ENCODE data around the gene ACSL1. TPM values are rescaled to one million over a fixed set of nuclear protein-coding genes. Genes with fewer than 3 reads are reported as not detected.

ACSL1 gene
- total and polyA plus RNA-seq, 9 donors, result 12.0 to 47.9 (median 19.8) TPM

- Histone ChIP-seq H3K4me3 (no peak overlapping the region), H3K27me3 (no peaks in the 10 kb centered on the region), H3K4me1 (ENCODE audit: insufficient read depth) (no peaks in the 10 kb centered on the region), H3K36me3 (no peaks in the 10 kb centered on the region), H3K9me3 (no peaks in the 10 kb centered on the region), H3K27ac (no peak overlapping the region)
- intact Hi-C loops (cut with DNase I), result no loop called here
- no peak for TF ChIP-seq EP300 (IDR thresholded peaks at IDR 0.05)
- TF ChIP-seq CTCF (IDR thresholded peaks at IDR 0.05), result no peak
- TF ChIP-seq POLR2A (IDR thresholded peaks at IDR 0.05), result no peak
- no peak for DNase-seq
- 93 to 96% (median 96%) methylated on average over 4 of the region's 4 CpGs for WGBS, 3 donors
Measured at GRCh38 chr4:184715526-184715925, 110.2 kb downstream of the ACSL1 start.

GRCh38 chr4:184713887-184714286 lies 111.9 kb downstream of the ACSL1 start:
- TF ChIP-seq EP300 (IDR thresholded peaks at IDR 0.05) (no peak), CTCF (IDR thresholded peaks at IDR 0.05) (no peak), POLR2A (IDR thresholded peaks at IDR 0.05) (no peak)
- 44 to 85% (median 45%) methylated on average over 2 of the region's 2 CpGs for WGBS, 3 donors
- intact Hi-C loops (cut with DNase I), result no loop called here
- Histone ChIP-seq H3K27me3 (no peaks in the 10 kb centered on the region), H3K4me3 (no peak overlapping the region), H3K36me3 (no peaks in the 10 kb centered on the region), H3K9me3 (no peaks in the 10 kb centered on the region), H3K4me1 (ENCODE audit: insufficient read depth) (no peaks in the 10 kb centered on the region), H3K27ac (no peak overlapping the region)
- DNase-seq, result no peak

- TF ChIP-seq CTCF (IDR thresholded peaks at IDR 0.05) (no peak), POLR2A (IDR thresholded peaks at IDR 0.05) (no peak), EP300 (IDR thresholded peaks at IDR 0.05) (no peak)
- Histone ChIP-seq H3K27ac (no peak overlapping the region), H3K27me3 (no peaks in the 10 kb centered on the region), H3K4me1 (ENCODE audit: insufficient read depth) (no peaks in the 10 kb centered on the region), H3K4me3 (no peak overlapping the region), H3K36me3 (no peaks in the 10 kb centered on the region), H3K9me3 (no peaks in the 10 kb centered on the region)
- intact Hi-C loops (cut with DNase I), result no loop called here
- DNase-seq, result no peak
Measured at GRCh38 chr4:184712322-184712721, 113.4 kb downstream of the ACSL1 start.

- TF ChIP-seq EP300 (IDR thresholded peaks at IDR 0.05) (no peak), POLR2A (IDR thresholded peaks at IDR 0.05) (no peak), CTCF (IDR thresholded peaks at IDR 0.05) (no peak)
- no peaks in the 10 kb centered on the region for H3K36me3 ChIP-seq
- H3K27me3 ChIP-seq, result no peaks in the 10 kb centered on the region
- H3K9me3 ChIP-seq, result no peaks in the 10 kb centered on the region
- 91 to 93% (median 91%) methylated on average over 1 of the region's 1 CpG for WGBS, 3 donors
- no peak overlapping the region for H3K27ac ChIP-seq
- intact Hi-C loops (cut with DNase I), result no loop called here
- no peaks in the 10 kb centered on the region for H3K4me1 ChIP-seq (ENCODE audit: insufficient read depth)
- no peak overlapping the region for H3K4me3 ChIP-seq
- DNase-seq, result no peak
Measured at GRCh38 chr4:184706453-184706852, 119.3 kb downstream of the ACSL1 start.

GRCh38 chr4:184705692-184706091 lies 120.1 kb downstream of the ACSL1 start:
- Histone ChIP-seq H3K9me3 (no peaks in the 10 kb centered on the region), H3K27me3 (no peaks in the 10 kb centered on the region), H3K36me3 (no peaks in the 10 kb centered on the region), H3K4me3 (no peak overlapping the region), H3K4me1 (ENCODE audit: insufficient read depth) (no peaks in the 10 kb centered on the region), H3K27ac (no peak overlapping the region)
- TF ChIP-seq CTCF (IDR thresholded peaks at IDR 0.05), result no peak
- no peak for TF ChIP-seq EP300 (IDR thresholded peaks at IDR 0.05)
- no peak for TF ChIP-seq POLR2A (IDR thresholded peaks at IDR 0.05)
- DNase-seq, result no peak
- intact Hi-C loops (cut with DNase I), result no loop called here
- WGBS, 3 donors, result 88 to 92% (median 92%) methylated on average over 5 of the region's 5 CpGs

Data from ovary (tissue), 9 donors.